Fibroblast of upper back skin (primary cell): Measurements from ENCODE around the gene SYT6.

Source experiments
- DNase-seq: peaks from one replicate; pipeline ENCODE4 v3.0.0-alpha.2; 2013

Gene SYT6

GRCh38 chr1:114154146-114154962 lies 685 bp upstream of the SYT6 start:
- peak; percentile 20 for DNase-seq

DNA sequence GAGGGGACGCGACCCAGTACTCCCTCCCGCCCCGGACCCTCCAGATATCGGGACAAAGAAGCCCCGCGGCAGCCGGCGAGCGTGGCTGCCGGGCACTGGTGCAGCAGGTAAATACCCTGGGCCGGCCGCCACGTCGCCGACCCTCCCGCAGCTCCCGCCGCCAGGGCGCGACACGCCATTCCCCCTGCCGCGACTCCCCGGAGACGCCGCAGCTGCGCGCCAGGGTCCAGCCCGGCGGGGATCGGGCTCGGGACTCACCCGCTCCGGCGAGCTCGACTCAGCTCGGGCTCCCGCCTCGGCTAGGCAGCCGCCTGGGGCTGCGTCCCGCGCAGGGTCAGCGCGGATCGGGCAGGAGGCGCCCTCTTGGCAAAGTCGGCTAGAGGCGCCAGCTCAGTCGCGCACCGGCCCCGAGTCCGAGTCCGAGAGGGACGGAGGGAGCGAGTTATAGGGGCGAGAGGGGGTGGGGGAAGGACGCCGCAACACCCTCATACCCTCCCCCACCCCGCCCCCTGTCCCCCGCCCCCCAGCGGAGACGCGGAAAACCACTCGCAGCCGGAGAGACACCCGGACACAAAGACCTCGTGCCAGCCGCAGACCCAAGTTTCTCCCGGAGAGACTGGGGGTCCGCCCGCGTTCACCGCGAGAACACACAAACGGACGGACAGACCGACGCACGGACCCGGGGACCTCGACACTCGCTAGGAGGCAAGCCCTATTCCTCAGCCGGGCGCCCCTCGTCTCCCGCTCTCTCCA lies 985 bp downstream of the SYT6 start:
- peak; percentile 37 for DNase-seq

DNA sequence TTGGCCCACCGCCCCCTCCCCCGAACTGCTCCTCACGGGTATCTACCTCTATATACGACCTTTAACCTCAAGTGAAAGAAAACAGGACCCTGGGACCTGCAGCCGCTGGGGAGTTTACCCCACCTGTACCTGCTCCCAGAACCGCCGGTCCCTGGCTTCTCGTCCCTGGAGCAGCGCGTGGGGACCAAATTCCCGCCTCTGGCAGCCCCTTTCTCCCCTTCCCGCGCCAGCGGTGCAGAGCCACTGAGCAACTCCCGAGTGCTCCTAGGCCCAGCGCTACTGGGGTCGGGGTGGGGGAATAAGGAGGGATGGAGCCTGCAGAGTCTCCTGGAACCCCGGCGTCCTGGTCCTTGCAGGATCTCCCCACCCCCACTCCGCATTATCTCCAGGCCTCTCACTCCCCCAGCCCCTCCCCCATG lies 1.6 kb downstream of the SYT6 start:
- DNase-seq, result no peak

DNA sequence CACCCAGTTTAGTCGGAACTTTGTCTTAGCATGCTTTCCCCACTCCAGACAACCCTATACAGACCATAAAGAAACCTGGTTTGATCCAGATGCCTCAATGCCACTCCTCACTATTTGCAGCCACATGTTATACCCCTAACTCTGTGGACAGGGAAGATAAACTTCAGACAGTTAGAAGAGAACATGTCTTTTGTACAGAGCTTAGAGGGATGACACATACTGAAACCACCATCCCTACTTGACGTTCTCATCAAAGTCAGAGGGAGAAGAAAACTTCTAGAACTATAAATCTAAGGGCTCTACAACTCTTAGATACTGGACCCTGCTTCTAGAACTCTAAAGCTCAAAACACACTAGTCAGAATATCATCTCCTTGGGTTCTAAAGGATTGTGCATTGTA lies 3.7 kb downstream of the SYT6 start:
- DNase-seq, result no peak

- DNase-seq, result no peak
These were observed 4.5 kb downstream of the SYT6 start for GRCh38 chr1:114149211-114149610.

DNA sequence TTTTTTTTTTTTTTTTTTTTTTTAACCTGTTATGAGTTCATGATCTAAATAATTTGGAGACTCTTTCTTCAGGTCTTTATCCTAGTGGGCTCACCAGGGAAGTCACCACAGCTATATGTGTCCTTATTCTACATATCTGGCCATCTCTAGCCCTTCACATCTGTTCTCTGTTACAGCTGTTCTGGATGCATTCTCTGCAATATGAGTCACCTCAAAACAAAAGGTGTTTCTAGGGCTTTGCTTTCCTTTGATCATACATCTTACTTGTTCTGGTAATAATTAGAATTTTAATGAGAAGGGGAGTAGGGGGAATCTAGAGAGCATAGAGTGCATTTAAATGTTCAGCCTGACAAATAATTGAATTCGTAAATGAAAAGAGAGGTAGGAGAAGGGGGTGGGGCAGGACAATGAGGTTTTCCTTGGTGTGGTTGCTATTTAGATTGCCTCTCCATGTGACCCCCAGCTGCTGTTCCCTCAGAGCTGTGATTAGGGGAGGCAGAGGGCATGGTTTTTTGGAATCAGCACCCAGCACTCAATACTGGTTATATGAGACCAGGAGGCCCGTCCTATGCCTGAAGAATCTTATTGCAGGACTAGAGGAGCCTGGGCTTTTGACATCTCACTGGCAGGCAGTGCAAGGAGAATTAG lies 8.0 kb downstream of the SYT6 start:
- DNase-seq, result peak; percentile 29

GRCh38 chr1:114144016-114144415 lies 9.7 kb downstream of the SYT6 start:
- no peak for DNase-seq

DNA sequence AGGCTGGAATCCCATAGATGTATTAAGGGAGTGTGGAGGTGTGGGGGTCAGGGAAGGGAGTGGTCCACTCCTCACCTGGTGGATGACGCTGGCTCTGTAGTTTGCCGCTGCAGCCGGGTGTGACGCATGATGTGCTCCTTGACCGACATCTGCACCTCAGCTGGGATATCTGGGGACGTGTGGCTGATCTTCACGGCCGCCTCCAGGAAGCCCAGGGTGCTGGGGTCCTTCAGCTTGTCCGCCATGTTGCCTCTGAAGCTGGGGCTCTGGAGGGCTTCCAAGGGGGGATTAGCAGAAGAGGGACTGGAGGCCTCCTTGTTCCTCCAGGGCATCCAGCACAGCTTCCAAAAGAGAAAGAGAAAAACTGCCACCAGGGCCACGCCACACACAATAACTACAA lies 14.1 kb downstream of the SYT6 start:
- DNase-seq, result no peak

DNA sequence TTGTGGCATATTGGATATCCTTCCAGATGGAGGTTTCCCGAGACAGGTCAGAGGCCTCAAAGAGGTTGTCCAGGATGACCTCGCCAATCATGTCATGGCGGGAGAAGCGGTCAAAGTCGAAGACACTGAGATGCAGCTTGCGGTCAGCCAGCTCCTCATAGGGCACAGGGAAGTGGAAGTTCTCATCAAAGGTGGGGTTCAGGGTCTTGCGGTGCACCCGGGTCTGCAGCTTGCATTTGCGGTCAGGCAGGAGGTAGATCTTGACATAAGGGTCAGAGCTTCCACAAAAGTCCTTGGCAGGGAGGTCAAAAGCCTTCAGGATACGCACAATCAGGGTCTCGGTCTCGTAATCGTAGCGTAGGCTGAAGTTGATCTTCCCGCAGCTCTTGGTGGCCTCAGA lies 16.2 kb downstream of the SYT6 start:
- DNase-seq, result no peak

DNA sequence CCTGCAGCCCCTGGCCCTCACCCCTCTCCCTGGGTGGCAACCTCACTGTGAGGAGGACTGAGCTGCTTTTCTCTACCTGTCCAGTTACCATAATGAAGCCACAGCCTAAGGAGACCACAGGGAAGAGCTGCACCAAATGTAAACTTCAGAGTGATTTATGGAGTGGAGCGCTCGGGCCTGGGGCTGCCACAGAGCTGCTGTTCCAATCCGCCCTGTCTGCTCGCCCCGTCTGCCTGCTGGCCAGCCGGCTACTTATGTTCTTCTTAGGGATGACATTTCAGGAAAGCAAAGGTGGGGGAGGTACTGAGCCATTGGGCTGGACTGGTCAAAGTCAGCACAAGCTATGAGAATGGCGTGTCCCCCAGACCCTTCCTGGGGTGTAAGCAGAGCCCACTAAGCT lies 17.9 kb downstream of the SYT6 start:
- DNase-seq, result no peak

DNA sequence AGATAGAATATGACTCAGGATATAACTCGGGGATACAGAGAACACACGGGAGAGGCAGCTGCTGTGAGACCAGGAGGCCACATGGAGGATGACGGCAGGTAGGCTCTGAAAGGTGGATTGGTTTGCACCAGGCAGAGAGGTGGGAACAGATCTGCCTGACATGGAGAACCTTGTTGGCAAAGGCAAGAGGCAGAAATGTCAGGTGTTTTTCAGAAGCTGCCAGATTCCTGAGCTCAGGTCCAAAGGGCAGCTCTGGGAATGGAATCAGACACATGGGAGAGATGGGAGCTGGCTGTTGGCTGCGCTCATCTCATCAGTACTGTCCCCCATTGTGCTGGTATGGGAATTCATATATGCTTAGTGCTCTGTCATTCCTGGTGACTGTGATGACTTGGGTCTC lies 19.2 kb downstream of the SYT6 start:
- DNase-seq, result no peak

DNA sequence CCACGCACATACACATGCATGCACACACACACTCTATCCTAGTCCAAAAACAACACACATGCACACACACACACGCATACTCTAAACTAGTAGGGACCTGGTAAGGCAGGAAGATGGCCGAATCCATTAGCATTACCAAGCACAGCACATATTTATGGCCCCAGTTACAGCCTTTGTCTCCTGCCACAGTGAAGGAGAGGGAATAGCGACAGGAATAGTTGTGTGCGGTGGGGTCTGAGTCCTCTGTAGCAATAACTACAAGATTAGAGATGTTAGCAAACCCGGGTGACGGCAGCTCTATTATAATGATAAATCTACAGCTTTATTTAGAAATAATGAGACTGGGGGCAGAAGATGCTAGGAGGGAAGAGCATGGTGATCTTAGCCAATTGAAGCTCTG lies 20.5 kb downstream of the SYT6 start:
- DNase-seq, result no peak

DNA sequence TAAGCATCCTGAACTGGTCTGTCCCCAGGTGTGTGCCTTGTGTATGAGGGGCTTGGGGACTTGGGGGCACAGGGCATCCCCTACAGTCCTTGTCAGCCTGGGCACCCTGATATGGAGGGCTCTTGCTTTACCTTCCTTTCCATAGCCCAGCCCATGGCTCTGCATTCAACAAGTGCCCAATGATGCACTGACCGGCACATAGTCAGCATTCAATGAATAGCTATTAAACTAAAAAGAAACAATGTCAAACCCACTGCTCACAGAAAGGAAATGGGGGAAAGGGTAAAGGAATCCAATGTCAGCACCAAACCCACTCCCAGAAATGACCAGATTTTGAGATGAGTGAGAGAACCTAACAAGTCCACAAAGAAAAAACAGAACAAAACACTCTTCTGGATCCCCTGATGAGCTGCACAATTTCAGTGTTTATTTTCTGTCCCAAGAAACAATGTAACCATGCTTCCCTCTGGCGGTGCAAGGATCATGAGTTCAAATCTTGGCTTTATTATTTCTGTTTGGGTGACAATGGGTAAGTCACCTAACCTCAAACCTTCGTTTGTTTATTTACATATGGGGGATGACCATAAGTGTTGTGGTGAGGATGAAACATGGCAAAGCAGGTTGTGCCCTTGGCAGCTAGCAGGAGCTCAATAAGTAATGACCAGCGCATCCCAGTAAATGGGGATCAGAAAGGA lies 22.0 kb downstream of the SYT6 start:
- DNase-seq, result no peak

GRCh38 chr1:114130846-114131525 lies 22.7 kb downstream of the SYT6 start:
- no peak for DNase-seq

- no peak for DNase-seq
These were observed 23.5 kb downstream of the SYT6 start for GRCh38 chr1:114130213-114130612.

DNA sequence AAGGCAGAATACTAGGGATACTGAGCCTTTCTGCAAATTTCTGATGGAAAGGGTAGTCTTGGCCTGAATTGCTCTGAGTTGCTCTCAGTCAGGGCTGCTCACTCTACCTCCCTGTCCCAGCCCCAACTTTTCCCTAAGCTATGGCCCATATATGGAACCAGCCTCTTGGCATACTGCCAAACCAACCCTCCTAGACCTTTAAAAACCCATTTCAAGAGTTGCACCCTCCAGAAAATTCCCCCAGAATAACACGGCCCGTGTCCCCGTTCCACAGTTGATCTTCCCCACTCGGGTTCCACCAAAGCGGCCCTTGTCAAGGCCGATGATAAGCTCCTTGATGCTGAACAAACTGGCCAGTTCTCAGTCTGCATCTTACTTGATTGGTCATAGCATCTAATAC lies 25.4 kb downstream of the SYT6 start:
- DNase-seq, result no peak

GRCh38 chr1:114126261-114127095 lies 27.2 kb downstream of the SYT6 start:
- no peak for DNase-seq

GRCh38 chr1:114124644-114125043 lies 29.0 kb downstream of the SYT6 start:
- no peak for DNase-seq

GRCh38 chr1:114122941-114123618 lies 30.6 kb downstream of the SYT6 start:
- DNase-seq, result peak; percentile 47

GRCh38 chr1:114118351-114118990 lies 35.2 kb downstream of the SYT6 start:
- no peak for DNase-seq

GRCh38 chr1:114117654-114118053 lies 36.0 kb downstream of the SYT6 start:
- no peak for DNase-seq
